ENCODE measurements around the gene ARHGEF28. TPM values are rescaled to one million over a fixed set of nuclear protein-coding genes. Genes with fewer than 3 reads are reported as not detected.

ARHGEF28 gene
- polyA plus RNA-seq, 3 donors = not detected

DNA sequence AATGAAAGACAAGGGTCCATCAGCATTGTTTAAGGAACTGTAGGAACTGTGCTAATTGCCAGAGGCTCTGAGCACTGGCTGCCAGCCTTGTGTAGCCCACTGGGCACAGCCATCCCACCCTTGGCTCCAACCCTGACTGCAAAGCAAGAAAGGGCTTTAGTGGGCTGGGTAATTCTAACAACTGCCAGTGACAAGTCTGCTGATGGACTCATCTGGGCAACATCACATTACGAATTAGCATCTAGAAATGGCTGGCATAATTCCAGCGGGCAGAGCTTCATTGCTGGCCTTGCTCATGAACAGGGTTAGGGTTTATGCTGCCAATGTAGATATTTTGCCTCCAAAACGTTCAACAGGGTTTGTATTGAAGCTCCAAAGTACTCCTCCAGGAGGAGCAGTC, 326.9 kb downstream of the ARHGEF28 start:
- Histone ChIP-seq H3K4me1 (ENCODE audit: control insufficient read depth in 1 of 2, insufficient read depth in 2 of 2, low read length in 2 of 2) (no peaks in the 10 kb centered on the region), H3K36me3 (replicated peaks in 1 of 2; ENCODE audit: control insufficient read depth in 1 of 2, insufficient read depth in 2 of 2, low read length in 2 of 2) (no peaks in the 10 kb centered on the region), H3K27me3 (ENCODE audit: control insufficient read depth in 2 of 2, insufficient read depth in 2 of 2, low read length in 2 of 2) (peaks cover 2% of the 10 kb centered on the region in 2 donors), H3K79me2 (ENCODE audit: insufficient read depth, low read length) (no peaks in the 10 kb centered on the region), H2AFZ (ENCODE audit: insufficient read depth, low read depth, low read length, poor library complexity, severe bottlenecking) (no peak overlapping the region), H3K9me3 (replicated peaks in 1 of 2; ENCODE audit: control insufficient read depth in 1 of 2, insufficient read depth in 1 of 2, low read length in 2 of 2) (no peaks in the 10 kb centered on the region), H4K20me1 (ENCODE audit: insufficient read depth, low read length) (no peaks in the 10 kb centered on the region), H3K4me2 (replicated peaks; ENCODE audit: extremely low read depth, low read length, poor library complexity, severe bottlenecking) (no peak overlapping the region), H3K27ac (ENCODE audit: low read depth in 1 of 2, low read length in 2 of 2) (no peak overlapping the region), H3K4me3 (replicated peaks in 1 of 3; ENCODE audit: low read depth in 2 of 3, low read length in 3 of 3) (no peak overlapping the region), H3K9ac (ENCODE audit: insufficient read depth, low read length, poor library complexity, severe bottlenecking) (no peak overlapping the region)
- no peak for DNase-seq
- intact Hi-C loops (cut with micrococcal nuclease) = no loop called here
- no peaks in the 10 kb centered on the region for H3K4me1 Mint-ChIP-seq
- peaks cover 1 to 7% (median 4%) of the 10 kb centered on the region in 3 donors for H3K27me3 Mint-ChIP-seq (ENCODE audit: low read depth in 3 of 3)
- TF ChIP-seq, protein P1, sequence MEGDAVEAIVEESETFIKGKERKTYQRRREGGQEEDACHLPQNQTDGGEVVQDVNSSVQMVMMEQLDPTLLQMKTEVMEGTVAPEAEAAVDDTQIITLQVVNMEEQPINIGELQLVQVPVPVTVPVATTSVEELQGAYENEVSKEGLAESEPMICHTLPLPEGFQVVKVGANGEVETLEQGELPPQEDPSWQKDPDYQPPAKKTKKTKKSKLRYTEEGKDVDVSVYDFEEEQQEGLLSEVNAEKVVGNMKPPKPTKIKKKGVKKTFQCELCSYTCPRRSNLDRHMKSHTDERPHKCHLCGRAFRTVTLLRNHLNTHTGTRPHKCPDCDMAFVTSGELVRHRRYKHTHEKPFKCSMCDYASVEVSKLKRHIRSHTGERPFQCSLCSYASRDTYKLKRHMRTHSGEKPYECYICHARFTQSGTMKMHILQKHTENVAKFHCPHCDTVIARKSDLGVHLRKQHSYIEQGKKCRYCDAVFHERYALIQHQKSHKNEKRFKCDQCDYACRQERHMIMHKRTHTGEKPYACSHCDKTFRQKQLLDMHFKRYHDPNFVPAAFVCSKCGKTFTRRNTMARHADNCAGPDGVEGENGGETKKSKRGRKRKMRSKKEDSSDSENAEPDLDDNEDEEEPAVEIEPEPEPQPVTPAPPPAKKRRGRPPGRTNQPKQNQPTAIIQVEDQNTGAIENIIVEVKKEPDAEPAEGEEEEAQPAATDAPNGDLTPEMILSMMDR (IDR thresholded peaks at IDR 0.05) = no peak
- H3K36me3 Mint-ChIP-seq = no peaks in the 10 kb centered on the region
- H3K4me3 Mint-ChIP-seq = no peak overlapping the region
- WGBS (ENCODE audit: insufficient coverage) = 96% methylated on average over 2 of the region's 3 CpGs
- H3K27ac Mint-ChIP-seq = no peak overlapping the region
- H3K9me3 Mint-ChIP-seq = peaks cover 0 to 7% (median 2%) of the 10 kb centered on the region in 7 donors

DNA sequence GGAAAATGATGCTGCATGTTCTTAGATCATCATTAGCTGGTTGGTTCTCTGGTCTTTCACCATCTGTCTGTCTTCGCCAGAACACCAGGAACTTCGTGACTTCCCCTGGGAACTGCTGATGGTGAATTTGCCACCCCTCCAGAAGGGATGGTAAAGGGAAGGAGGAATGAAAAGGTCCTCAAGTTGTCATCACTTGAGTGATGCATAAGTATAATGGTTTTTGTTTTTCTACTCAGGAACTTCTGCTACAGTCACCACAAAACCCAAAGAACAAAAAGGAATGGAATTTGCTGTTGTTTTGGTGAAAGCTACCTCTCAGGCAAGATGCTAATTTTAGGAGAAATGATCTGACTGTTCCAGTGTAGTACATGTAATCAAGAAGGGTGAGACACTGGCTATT, 328.4 kb downstream of the ARHGEF28 start:
- Histone ChIP-seq H2AFZ (ENCODE audit: insufficient read depth, low read depth, low read length, poor library complexity, severe bottlenecking) (no peak overlapping the region), H3K79me2 (ENCODE audit: insufficient read depth, low read length) (no peaks in the 10 kb centered on the region), H3K27me3 (ENCODE audit: control insufficient read depth in 2 of 2, insufficient read depth in 2 of 2, low read length in 2 of 2) (peaks cover under 1 to 2% of the 10 kb centered on the region in 2 donors), H3K9ac (ENCODE audit: insufficient read depth, low read length, poor library complexity, severe bottlenecking) (no peak overlapping the region), H3K9me3 (replicated peaks in 1 of 2; ENCODE audit: control insufficient read depth in 1 of 2, insufficient read depth in 1 of 2, low read length in 2 of 2) (no peaks in the 10 kb centered on the region), H3K4me2 (replicated peaks; ENCODE audit: extremely low read depth, low read length, poor library complexity, severe bottlenecking) (no peak overlapping the region), H3K4me3 (replicated peaks in 1 of 3; ENCODE audit: low read depth in 2 of 3, low read length in 3 of 3) (no peak overlapping the region), H3K27ac (ENCODE audit: low read depth in 1 of 2, low read length in 2 of 2) (no peak overlapping the region), H3K36me3 (replicated peaks in 1 of 2; ENCODE audit: control insufficient read depth in 1 of 2, insufficient read depth in 2 of 2, low read length in 2 of 2) (no peaks in the 10 kb centered on the region), H4K20me1 (ENCODE audit: insufficient read depth, low read length) (no peaks in the 10 kb centered on the region), H3K4me1 (ENCODE audit: control insufficient read depth in 1 of 2, insufficient read depth in 2 of 2, low read length in 2 of 2) (no peaks in the 10 kb centered on the region)
- no peak for DNase-seq
- TF ChIP-seq, protein P1 (IDR thresholded peaks at IDR 0.05) = no peak
- intact Hi-C loops (cut with micrococcal nuclease) = no loop called here
- H3K27ac Mint-ChIP-seq = no peak overlapping the region
- peaks cover 1 to 3% (median 3%) of the 10 kb centered on the region in 3 donors for H3K27me3 Mint-ChIP-seq (ENCODE audit: low read depth in 3 of 3)
- no peak overlapping the region for H3K4me3 Mint-ChIP-seq
- 100% methylated on average over 1 of the region's 2 CpGs for WGBS (ENCODE audit: insufficient coverage)
- peaks cover 0 to 7% (median 2%) of the 10 kb centered on the region in 7 donors for H3K9me3 Mint-ChIP-seq
- no peaks in the 10 kb centered on the region for H3K4me1 Mint-ChIP-seq
- H3K36me3 Mint-ChIP-seq = no peaks in the 10 kb centered on the region

All from CD14-positive monocyte (primary cell).